Measurements from ENCODE around the gene SLC27A2.

SLC27A2 gene

DNA sequence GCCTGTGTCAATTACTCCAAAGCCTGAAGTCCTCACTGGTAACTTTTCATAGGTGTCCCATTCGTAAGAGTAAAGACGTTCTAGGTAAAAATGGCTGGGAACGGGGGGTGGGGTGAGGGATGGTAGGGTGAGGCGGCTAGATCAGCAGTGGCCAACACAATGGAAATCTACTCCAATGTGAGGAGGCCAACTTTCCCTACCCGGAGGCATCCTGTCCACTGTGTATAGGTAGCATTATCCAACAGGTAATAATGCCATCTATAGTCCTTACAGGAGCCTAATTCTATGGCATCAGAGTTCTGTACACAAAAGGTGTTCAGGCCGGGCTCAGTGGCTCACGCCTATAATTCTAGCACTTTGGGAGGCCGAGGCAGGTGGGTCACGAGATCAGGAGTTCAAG lies 54.4 kb downstream of the SLC27A2 start:
- Histone ChIP-seq H3K14ac (ENCODE audit: low read length) (no peak overlapping the region), H2BK15ac (ENCODE audit: low read length) (no peak overlapping the region), H3K27me3 (ENCODE audit: control insufficient read depth in 3 of 3, insufficient read depth in 3 of 3, low read depth in 1 of 3, low read length in 3 of 3) (no peaks in the 10 kb centered on the region), H3K4me2 (ENCODE audit: insufficient read depth, low read length, poor library complexity, severe bottlenecking) (no peak overlapping the region), H3K4ac (ENCODE audit: low read length) (no peak overlapping the region), H2AK5ac (ENCODE audit: low read depth, low read length) (no peak overlapping the region), H4K8ac (ENCODE audit: low read depth, low read length) (no peak overlapping the region), H3K18ac (ENCODE audit: low read length) (no peak overlapping the region), H3K23ac (ENCODE audit: low read depth, low read length, poor library complexity) (no peak overlapping the region), H4K91ac (ENCODE audit: low read depth, low read length, poor library complexity) (no peak overlapping the region), H3K4me1 (ENCODE audit: control insufficient read depth in 2 of 2, insufficient read depth in 1 of 2, low read depth in 1 of 2, low read length in 2 of 2) (no peaks in the 10 kb centered on the region), H2AFZ (ENCODE audit: low read length) (no peak overlapping the region), H3K4me3 (ENCODE audit: low read length in 2 of 2) (no peak overlapping the region), H3K9me3 (replicated peaks in 1 of 2; ENCODE audit: control insufficient read depth in 2 of 2, insufficient read depth in 1 of 2, low read depth in 1 of 2, low read length in 2 of 2) (no peaks in the 10 kb centered on the region), H3K9ac (ENCODE audit: low read depth, low read length, poor library complexity) (no peak overlapping the region), H3K36me3 (replicated peaks in 1 of 2; ENCODE audit: control insufficient read depth in 2 of 2, insufficient read depth in 2 of 2, low read length in 2 of 2) (no peaks in the 10 kb centered on the region), H2BK5ac (ENCODE audit: low read length) (no peak overlapping the region), H3K27ac (replicated peaks; ENCODE audit: low read length) (no peak overlapping the region), H2BK120ac (ENCODE audit: low read depth, low read length) (no peak overlapping the region), H3K79me1 (ENCODE audit: low read depth, low read length) (no peaks in the 10 kb centered on the region), H2BK12ac (ENCODE audit: low read length) (no peak overlapping the region)
- no CpG with 5 or more reads among the region's 9 CpGs for WGBS, 2 donors (ENCODE audit: extremely low coverage in 2 of 2, insufficient read length in 2 of 2, insufficient replicate concordance in 1 of 2)
- no peak for DNase-seq (ENCODE audit: low spot score)

DNA sequence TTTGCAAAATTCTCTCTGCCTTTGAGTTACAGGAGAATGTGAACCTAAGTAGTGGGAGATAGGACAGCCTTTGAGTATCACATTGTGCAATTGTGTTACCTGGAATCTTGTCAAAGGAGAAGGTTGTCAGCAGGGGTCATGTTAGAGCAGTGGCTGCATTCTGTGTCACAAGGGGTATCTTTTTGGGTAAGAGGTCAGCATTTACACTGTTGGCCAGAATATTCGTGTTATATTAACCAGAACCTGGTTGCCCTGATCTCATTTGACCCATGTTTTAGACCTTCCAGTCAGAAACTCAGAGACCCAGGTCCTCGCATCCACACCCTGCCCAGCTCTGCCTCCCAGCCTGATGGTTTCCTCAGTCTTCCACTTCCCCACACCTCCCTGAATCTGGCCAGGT lies 56.3 kb downstream of the SLC27A2 start:
- Histone ChIP-seq H3K36me3 (replicated peaks in 1 of 2; ENCODE audit: control insufficient read depth in 2 of 2, insufficient read depth in 2 of 2, low read length in 2 of 2) (no peaks in the 10 kb centered on the region), H3K27me3 (ENCODE audit: control insufficient read depth in 3 of 3, insufficient read depth in 3 of 3, low read depth in 1 of 3, low read length in 3 of 3) (no peaks in the 10 kb centered on the region), H3K9me3 (replicated peaks in 1 of 2; ENCODE audit: control insufficient read depth in 2 of 2, insufficient read depth in 1 of 2, low read depth in 1 of 2, low read length in 2 of 2) (no peaks in the 10 kb centered on the region), H3K4me2 (ENCODE audit: insufficient read depth, low read length, poor library complexity, severe bottlenecking) (no peak overlapping the region), H2AFZ (ENCODE audit: low read length) (no peak overlapping the region), H3K79me1 (ENCODE audit: low read depth, low read length) (no peaks in the 10 kb centered on the region), H4K91ac (ENCODE audit: low read depth, low read length, poor library complexity) (no peak overlapping the region), H3K18ac (ENCODE audit: low read length) (no peak overlapping the region), H4K8ac (ENCODE audit: low read depth, low read length) (no peak overlapping the region), H3K14ac (ENCODE audit: low read length) (no peak overlapping the region), H3K23ac (ENCODE audit: low read depth, low read length, poor library complexity) (no peak overlapping the region), H2BK15ac (ENCODE audit: low read length) (no peak overlapping the region), H2BK12ac (ENCODE audit: low read length) (no peak overlapping the region), H2AK5ac (ENCODE audit: low read depth, low read length) (no peak overlapping the region), H3K4me3 (ENCODE audit: low read length in 2 of 2) (no peak overlapping the region), H3K9ac (ENCODE audit: low read depth, low read length, poor library complexity) (no peak overlapping the region), H3K27ac (replicated peaks; ENCODE audit: low read length) (no peak overlapping the region), H3K4ac (ENCODE audit: low read length) (no peak overlapping the region), H3K4me1 (ENCODE audit: control insufficient read depth in 2 of 2, insufficient read depth in 1 of 2, low read depth in 1 of 2, low read length in 2 of 2) (no peaks in the 10 kb centered on the region), H2BK5ac (ENCODE audit: low read length) (no peak overlapping the region), H2BK120ac (ENCODE audit: low read depth, low read length) (no peak overlapping the region)
- no CpG with 5 or more reads among the region's 2 CpGs for WGBS, 2 donors (ENCODE audit: extremely low coverage in 2 of 2, insufficient read length in 2 of 2, insufficient replicate concordance in 1 of 2)
- no peak for DNase-seq (ENCODE audit: low spot score)

- H3K79me1 ChIP-seq (ENCODE audit: low read depth, low read length) = no peaks in the 10 kb centered on the region
- H3K4ac ChIP-seq (ENCODE audit: low read length) = no peak overlapping the region
- H3K4me1 ChIP-seq (ENCODE audit: control insufficient read depth in 2 of 2, insufficient read depth in 1 of 2, low read depth in 1 of 2, low read length in 2 of 2) = no peaks in the 10 kb centered on the region
- H4K8ac ChIP-seq (ENCODE audit: low read depth, low read length) = no peak overlapping the region
- H2BK12ac ChIP-seq (ENCODE audit: low read length) = no peak overlapping the region
- no peak overlapping the region for H3K4me3 ChIP-seq (ENCODE audit: low read length in 2 of 2)
- no peak overlapping the region for H3K27ac ChIP-seq (replicated peaks; ENCODE audit: low read length)
- no peak for DNase-seq (ENCODE audit: low spot score)
- no CpG with 5 or more reads among the region's 5 CpGs for WGBS, 2 donors (ENCODE audit: extremely low coverage in 2 of 2, insufficient read length in 2 of 2, insufficient replicate concordance in 1 of 2)
- no peak overlapping the region for H3K14ac ChIP-seq (ENCODE audit: low read length)
- H2AK5ac ChIP-seq (ENCODE audit: low read depth, low read length) = no peak overlapping the region
- peaks cover 0 to 4% (median 0%) of the 10 kb centered on the region in 3 experiments for H3K27me3 ChIP-seq (ENCODE audit: control insufficient read depth in 3 of 3, insufficient read depth in 3 of 3, low read depth in 1 of 3, low read length in 3 of 3)
- no peak overlapping the region for H3K4me2 ChIP-seq (ENCODE audit: insufficient read depth, low read length, poor library complexity, severe bottlenecking)
- H3K18ac ChIP-seq (ENCODE audit: low read length) = no peak overlapping the region
- H2BK120ac ChIP-seq (ENCODE audit: low read depth, low read length) = no peak overlapping the region
- H3K36me3 ChIP-seq (replicated peaks in 1 of 2; ENCODE audit: control insufficient read depth in 2 of 2, insufficient read depth in 2 of 2, low read length in 2 of 2) = no peaks in the 10 kb centered on the region
- H3K23ac ChIP-seq (ENCODE audit: low read depth, low read length, poor library complexity) = no peak overlapping the region
- H3K9me3 ChIP-seq (replicated peaks in 1 of 2; ENCODE audit: control insufficient read depth in 2 of 2, insufficient read depth in 1 of 2, low read depth in 1 of 2, low read length in 2 of 2) = no peaks in the 10 kb centered on the region
- H3K9ac ChIP-seq (ENCODE audit: low read depth, low read length, poor library complexity) = no peak overlapping the region
- H2BK15ac ChIP-seq (ENCODE audit: low read length) = no peak overlapping the region
- H4K91ac ChIP-seq (ENCODE audit: low read depth, low read length, poor library complexity) = no peak overlapping the region
- no peak overlapping the region for H2BK5ac ChIP-seq (ENCODE audit: low read length)
- no peak overlapping the region for H2AFZ ChIP-seq (ENCODE audit: low read length)
Observed at GRCh38 chr15:50241684-50242450, 59.9 kb downstream of the SLC27A2 start.

GRCh38 chr15:50244153-50244552 lies 62.2 kb downstream of the SLC27A2 start:
- no peak for DNase-seq (ENCODE audit: low spot score)
- WGBS, 2 donors (ENCODE audit: extremely low coverage in 2 of 2, insufficient read length in 2 of 2, insufficient replicate concordance in 1 of 2) = no CpG with 5 or more reads among the region's 1 CpG
- no peak overlapping the region for H2AK5ac ChIP-seq (ENCODE audit: low read depth, low read length)

More at GRCh38 chr15:50244153-50244552, 62.2 kb downstream of the SLC27A2 start:
- Histone ChIP-seq H2BK120ac (ENCODE audit: low read depth, low read length) (no peak overlapping the region), H3K4me3 (ENCODE audit: low read length in 2 of 2) (no peak overlapping the region), H3K36me3 (replicated peaks in 1 of 2; ENCODE audit: control insufficient read depth in 2 of 2, insufficient read depth in 2 of 2, low read length in 2 of 2) (no peaks in the 10 kb centered on the region), H3K14ac (ENCODE audit: low read length) (no peak overlapping the region), H3K4ac (ENCODE audit: low read length) (no peak overlapping the region), H3K18ac (ENCODE audit: low read length) (no peak overlapping the region), H4K91ac (ENCODE audit: low read depth, low read length, poor library complexity) (no peak overlapping the region), H3K23ac (ENCODE audit: low read depth, low read length, poor library complexity) (no peak overlapping the region), H2BK12ac (ENCODE audit: low read length) (no peak overlapping the region), H2BK5ac (ENCODE audit: low read length) (no peak overlapping the region), H3K27ac (replicated peaks; ENCODE audit: low read length) (no peak overlapping the region), H3K9me3 (replicated peaks in 1 of 2; ENCODE audit: control insufficient read depth in 2 of 2, insufficient read depth in 1 of 2, low read depth in 1 of 2, low read length in 2 of 2) (no peaks in the 10 kb centered on the region), H3K79me1 (ENCODE audit: low read depth, low read length) (no peaks in the 10 kb centered on the region), H4K8ac (ENCODE audit: low read depth, low read length) (no peak overlapping the region), H3K4me1 (ENCODE audit: control insufficient read depth in 2 of 2, insufficient read depth in 1 of 2, low read depth in 1 of 2, low read length in 2 of 2) (no peaks in the 10 kb centered on the region), H2BK15ac (ENCODE audit: low read length) (no peak overlapping the region), H2AFZ (ENCODE audit: low read length) (no peak overlapping the region), H3K4me2 (ENCODE audit: insufficient read depth, low read length, poor library complexity, severe bottlenecking) (no peak overlapping the region), H3K27me3 (ENCODE audit: control insufficient read depth in 3 of 3, insufficient read depth in 3 of 3, low read depth in 1 of 3, low read length in 3 of 3) (peaks cover 0 to 4% (median 0%) of the 10 kb centered on the region in 3 experiments), H3K9ac (ENCODE audit: low read depth, low read length, poor library complexity) (no peak overlapping the region)

Data from neuronal stem cell (in vitro differentiated cells).